Peyer's patch (tissue), 4 donors: ENCODE measurements around the gene MAP2K3.
"Not testable (repeated sequence)": the region's sequence is repeated elsewhere in the genome, so short reads cannot be mapped to it uniquely, and the experiment has no call there.

Source experiments
- CTCF ChIP-seq, 6 experiments: fragments of 450-650 bp in 4 of 6; fragments of 200-600 bp in 2 of 6; sonication (generic) in 1 of 6; IDR thresholded peaks; one replicate each; pipeline ENCODE4 v1.5.1; 2017 to 2019; ENCODE audit warnings: antibody characterized with exemption in 6 of 6, mild to moderate bottlenecking in 3 of 6, moderate library complexity in 1 of 6
- POLR2A ChIP-seq, 2 donors: fragments of 450-650 bp; IDR thresholded peaks; one replicate each; pipeline ENCODE4 v1.5.1; 2017; ENCODE audit warnings: antibody characterized with exemption in 2 of 2, mild to moderate bottlenecking in 2 of 2, moderate library complexity in 2 of 2

- TF ChIP-seq POLR2A, CTCF (IDR thresholded peaks at IDR 0.05): not testable (repeated sequence)
Observed at GRCh38 chr17:21307273-21307625, 22.7 kb downstream of the MAP2K3 start.
